ENCODE data around the gene DMAC2.
"Not testable (repeated sequence)": the region's sequence is repeated elsewhere in the genome, so short reads cannot be mapped to it uniquely, and the experiment has no call there.

Gene DMAC2

GRCh38 chr19:41442473-41443355 is 3.0 kb upstream of the DMAC2 start, which contains the start of gene ERICH4:
ERICH4 (plus strand) TSS chr19:41443156; CDS start chr19:41443170, 14 bp downstream.
- no peak for DNase-seq

- no peak for DNase-seq
Observed at GRCh38 chr19:41441321-41441945, 1.7 kb upstream of the DMAC2 start.

- DNase-seq: no peak
Observed at GRCh38 chr19:41437944-41438574, 1.7 kb downstream of the DMAC2 start.

DNA sequence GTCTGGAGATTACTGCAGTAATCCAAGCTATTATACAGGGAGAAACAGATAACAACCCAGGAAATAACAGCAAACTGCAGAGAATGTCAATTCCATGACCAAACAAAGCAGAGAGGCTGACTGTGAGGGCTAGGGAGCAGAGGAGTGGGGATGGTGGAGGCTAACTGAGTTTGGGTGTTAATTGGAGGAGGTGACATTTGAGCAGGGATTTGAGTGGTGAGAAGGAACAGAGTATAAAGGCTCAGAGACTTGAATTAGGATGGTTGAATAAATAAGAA is 3.1 kb downstream of the DMAC2 start:
- no peak for DNase-seq

DNA sequence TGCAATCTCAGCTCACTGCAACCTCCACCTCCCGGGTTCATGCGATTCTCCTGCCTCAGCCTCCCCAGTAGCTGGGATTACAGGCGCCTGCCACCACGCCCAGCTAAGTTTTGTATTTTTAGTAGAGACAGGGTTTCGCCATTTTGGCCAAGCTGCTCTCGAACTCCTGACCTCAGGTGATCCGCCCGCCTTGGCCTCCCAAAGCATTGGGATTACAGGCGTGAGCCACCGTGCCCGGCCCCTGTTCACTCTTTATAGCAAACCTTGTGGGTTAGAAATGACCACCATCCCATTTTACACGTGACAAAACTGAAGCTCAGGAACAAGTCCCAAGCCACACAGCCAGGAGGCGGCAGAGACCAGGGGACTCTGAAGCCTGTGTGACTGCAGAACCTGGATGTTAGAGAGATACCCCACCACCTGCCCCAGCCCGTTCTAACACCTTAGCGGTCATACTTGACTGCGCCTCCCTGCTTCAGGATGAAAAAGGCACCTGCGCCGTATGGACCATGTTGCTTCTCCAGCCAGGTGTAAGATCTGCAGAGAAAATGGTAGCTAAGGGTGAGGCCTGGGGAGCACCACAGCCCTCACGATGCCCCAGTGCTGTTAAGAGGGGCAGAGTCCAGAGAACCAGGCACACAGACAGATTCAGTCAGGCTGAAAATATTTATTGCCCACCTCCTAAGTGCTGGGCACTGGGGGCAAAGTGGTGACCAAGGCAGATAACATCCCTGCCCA is 3.6 kb downstream of the DMAC2 start:
- no peak for DNase-seq

DNA sequence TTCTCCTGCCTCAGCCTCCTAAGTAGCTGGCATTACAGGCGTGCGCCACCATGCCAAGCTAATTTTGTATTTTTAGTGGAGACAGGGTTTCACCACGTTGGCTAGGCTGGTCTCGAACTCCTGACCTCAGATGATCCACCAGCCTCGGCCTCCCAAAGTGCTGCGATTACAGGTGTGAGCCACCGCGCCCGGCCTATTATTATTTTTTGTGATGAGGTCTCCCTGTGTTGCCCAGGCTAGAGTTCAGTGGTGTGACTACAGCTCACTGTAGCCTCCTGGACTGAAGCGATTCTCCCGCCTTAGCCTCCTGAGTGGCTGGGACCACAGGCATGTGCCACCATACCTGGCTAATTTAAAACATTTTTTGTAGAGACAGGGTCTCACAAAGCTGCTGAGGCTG is 4.3 kb downstream of the DMAC2 start:
- not testable (repeated sequence) for DNase-seq

GRCh38 chr19:41434450-41434849 is 5.3 kb downstream of the DMAC2 start:
- no peak for DNase-seq

GRCh38 chr19:41433171-41433570 is 6.5 kb downstream of the DMAC2 start:
- no peak for DNase-seq

DNA sequence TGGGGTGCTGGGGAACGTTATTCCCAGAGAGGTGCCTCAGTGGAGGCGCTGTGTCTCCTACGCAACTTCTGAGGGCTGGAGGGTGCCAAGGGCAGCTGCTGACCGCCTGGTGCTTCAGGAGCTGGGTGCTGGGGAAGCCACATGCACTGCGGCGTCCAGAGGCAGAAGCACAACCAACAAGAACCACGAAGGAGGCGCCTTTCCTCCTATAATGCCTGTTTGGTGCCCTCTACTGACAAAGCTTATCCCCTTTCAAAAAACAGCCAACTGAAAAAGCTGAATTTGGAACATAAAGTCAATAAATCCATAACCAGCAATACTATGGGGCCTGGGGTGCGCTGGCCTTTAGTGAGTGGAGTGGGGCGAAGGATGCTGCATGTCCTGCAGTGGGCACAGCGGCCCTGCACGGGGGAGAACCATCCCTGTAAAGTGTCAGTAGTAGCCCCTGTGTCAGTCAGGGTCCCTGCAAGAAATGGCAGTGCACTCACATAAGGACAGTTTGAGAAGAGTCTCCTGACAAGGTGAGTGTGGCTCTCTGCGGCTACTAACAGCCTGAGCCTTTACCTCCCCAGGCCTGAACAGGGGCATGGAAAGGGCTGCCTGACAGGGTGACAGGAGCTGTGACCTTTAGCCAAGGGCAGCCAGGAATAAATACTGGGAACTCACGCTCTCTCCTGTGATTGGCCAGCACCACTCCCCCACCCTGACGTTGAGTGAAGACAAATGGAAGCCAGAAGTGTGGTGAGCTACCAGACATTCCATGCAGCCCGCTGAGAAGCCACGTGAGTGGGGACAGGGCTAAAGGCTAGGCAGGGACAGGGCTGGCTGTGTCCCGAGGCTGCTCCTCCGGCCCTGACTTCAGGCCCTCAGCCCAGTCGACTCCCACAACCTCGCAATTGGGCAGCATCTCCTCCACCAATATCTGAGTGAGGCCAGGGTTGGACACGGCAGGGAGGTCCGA is 8.0 kb downstream of the DMAC2 start:
- no peak for DNase-seq

- DNase-seq: no peak
Observed at GRCh38 chr19:41430922-41431321, 8.8 kb downstream of the DMAC2 start.

GRCh38 chr19:41428481-41428859 is 11.2 kb downstream of the DMAC2 start:
- no peak for DNase-seq

- no peak for DNase-seq
Observed at GRCh38 chr19:41427647-41428480, 11.8 kb downstream of the DMAC2 start.

DNA sequence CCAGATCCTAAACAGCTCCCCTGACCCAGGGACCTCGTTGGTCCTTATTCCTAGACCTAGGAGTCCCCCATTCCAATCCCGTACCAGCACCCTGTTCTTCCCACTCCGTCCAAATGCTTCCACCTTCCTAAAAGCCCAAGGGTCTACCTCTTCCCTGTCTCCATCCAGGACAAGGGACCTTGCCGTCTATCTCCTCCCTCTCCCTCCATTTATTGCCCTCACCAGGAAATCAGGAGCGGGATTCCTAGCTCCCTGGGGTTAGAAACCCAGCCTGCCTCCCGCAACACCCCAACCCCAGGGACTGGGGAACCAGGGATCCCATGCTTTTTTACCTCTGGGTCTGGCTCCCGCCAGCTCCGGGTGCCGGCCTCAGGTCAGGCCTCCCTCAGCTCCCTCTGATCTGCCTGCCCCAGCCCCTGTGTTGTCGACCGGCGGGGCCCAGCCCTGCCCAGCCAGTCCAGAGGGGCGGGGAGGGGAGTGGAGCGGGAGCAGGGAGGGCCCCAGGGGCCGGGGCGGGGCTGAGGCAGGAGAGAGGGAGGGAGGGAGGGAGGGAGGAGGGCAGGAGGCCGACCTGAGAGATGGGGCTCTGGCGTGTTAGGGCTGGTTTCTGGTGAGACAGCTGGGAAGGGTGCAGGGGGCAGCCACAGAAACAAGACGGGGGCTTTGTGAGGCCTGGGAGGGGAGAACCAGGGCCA is 12.6 kb downstream of the DMAC2 start, which contains the start of gene B3GNT8:
B3GNT8 (minus strand) TSS at position 423 of the 695 bp plus-strand sequence. CDS start 596 bp downstream, outside the sequence.
- DNase-seq: peak; percentile 38

GRCh38 chr19:41426116-41426841 is 13.4 kb downstream of the DMAC2 start:
- no peak for DNase-seq

DNA sequence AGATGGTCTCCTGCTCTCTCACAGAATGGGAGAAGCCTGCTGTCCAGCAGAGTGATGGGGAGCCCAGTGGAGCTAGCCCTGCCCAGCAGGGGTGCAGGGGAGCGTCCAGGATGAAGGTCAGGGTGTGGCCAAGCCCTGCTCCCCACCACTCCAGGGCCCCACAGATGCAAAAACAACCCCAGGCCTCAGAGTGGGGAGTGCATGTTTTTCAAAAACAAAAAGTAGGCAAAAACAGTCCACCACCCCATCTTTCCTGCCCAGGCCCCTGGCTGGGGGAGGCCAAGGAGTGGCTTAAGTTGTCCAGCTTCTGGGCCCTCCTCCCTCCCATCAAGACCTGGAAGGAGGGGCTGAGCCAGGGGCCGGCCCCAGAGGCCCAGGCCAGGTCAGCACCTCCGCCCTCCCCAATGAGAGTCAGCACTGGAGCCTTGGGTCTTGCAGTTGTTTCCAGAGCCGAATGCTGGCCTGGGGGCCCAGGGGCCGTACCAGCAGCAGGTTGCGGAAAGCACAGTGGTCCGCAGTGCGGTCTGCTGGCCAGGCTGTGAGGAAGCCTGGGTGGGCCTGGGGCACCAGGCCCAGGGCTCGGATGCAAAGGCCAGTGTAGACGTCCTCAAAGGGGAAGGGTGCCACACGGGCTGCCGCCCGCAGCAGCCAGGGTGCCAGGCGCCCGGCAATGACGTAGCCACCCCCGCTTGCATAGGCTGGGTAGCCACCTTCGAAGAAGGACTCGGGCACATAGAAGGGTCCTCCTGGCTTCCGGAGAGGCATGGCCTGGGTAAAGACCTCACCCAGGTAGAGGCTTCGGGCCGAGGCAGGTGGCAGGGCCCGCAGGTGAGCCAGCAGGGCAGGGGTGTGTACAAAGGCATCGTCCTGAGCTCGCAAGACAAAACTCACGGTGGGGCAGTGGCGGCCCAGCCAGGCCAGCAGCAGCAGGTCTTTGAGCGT is 14.3 kb downstream of the DMAC2 start:
- DNase-seq: no peak

GRCh38 chr19:41424335-41425173 is 15.2 kb downstream of the DMAC2 start:
- no peak for DNase-seq

GRCh38 chr19:41422955-41423354 is 16.8 kb downstream of the DMAC2 start:
- no peak for DNase-seq

DNA sequence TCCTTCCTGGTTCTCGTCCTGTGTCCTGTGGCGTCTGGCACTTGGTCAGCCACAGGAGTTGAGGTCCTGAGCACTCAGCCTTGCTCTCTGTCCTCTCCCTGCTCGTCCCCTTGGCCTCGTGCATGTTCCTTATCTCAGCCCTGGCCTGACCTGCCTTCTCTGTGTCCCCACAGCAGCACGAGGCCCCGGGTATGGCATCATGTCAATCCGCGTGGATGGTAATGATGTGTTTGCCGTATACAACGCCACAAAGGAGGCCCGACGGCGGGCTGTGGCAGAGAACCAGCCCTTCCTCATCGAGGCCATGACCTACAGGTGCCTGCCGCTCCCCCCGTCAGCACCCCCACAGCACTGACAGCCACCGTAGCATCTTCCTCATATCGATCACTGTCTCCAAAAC is 17.3 kb downstream of the DMAC2 start:
- no peak for DNase-seq
